Upper lobe of right lung (tissue), 1 donor: ENCODE measurements around the gene LYPD6B. TPM values are rescaled to one million over a fixed set of nuclear protein-coding genes. Genes with fewer than 3 reads are reported as not detected.

ENCODE experiments used
- ATAC-seq: fragments of 200-7000 bp; cut with Tn5 transposase; one replicate; pipeline ENCODE4 v1.9.1; 2020; ENCODE audit warnings: mild to moderate bottlenecking, moderate library complexity
- DNase-seq: peaks from one replicate; pipeline ENCODE4 v3.0.0-alpha.2; 2020
- H3K27ac ChIP-seq: fragments of 200-600 bp; one replicate; pipeline ENCODE4 v1.8.0; 2022
- H3K27me3 ChIP-seq: fragments of 200-600 bp; one replicate; pipeline ENCODE4 v1.8.0; 2022; ENCODE audit warnings: mild to moderate bottlenecking
- H3K36me3 ChIP-seq: fragments of 200-600 bp; one replicate; pipeline ENCODE4 v1.8.0; 2022
- H3K4me1 ChIP-seq: fragments of 200-600 bp; one replicate; pipeline ENCODE4 v1.8.0; 2022
- H3K4me3 ChIP-seq: fragments of 200-600 bp; one replicate; pipeline ENCODE4 v1.8.0; 2022; ENCODE audit warnings: mild to moderate bottlenecking
- H3K9me3 ChIP-seq: fragments of 200-600 bp; one replicate; pipeline ENCODE4 v1.8.0; 2022
- intact Hi-C: fragments of 100-400 bp; cut with DNase I; formaldehyde crosslinking; loops from one replicate; pipeline ENCODE4 v1.11.0; 2022
- total RNA-seq: library from RNA; stranded (reverse); fragmentation: NEBNext Ultra II Directional; extraction: Animal tissue kit (Norgen Biotek cat#: 25700); gene quantifications from one replicate; pipeline ENCODE4 v1.2.1, GENCODE V29; 2021
- TF ChIP-seq, protein P1 (sequence below): fragments of 200-600 bp; IDR thresholded peaks from one replicate; pipeline ENCODE4 v1.8.0; 2022; ENCODE audit warnings: antibody characterized with exemption
- donor health status: DM: no; HTN: yes; CAD: no; lungs with severe emphysema.

LYPD6B gene
- total RNA-seq, 1 donor from 2014 or later = 0.78 TPM

DNA sequence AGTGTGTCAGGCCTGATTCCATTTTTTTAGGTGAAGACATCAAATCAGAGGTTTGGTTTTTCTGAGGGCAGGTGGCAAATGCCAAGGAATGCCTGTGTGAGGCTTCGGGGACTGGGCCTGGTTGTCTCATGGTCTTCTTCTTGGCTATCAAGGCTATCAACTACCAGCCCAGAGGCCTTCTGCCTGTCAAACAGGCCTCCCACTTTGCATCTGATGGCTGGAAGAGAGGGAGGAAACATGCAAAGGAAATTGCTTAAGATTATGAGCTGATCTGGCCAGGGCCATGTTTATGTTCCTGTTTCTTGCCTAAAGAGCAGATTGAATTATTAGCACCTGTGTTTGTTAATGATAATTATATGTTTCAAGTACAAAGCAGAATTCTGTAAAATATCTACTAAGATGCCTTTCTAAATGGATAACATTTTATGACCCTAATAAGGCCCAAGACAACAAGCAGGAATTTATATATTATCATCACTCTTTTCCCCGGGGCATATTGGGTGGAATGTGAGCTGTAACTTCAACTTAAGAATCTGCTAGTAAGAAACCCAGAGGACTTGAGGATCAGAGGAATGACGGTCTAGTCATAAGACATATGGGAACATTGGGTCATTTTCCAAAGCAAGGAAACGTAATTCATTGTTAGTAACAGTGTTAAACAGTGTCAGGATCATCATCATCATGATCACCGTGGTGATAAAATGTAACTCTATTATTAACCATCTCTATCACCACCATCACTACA is 123.2 kb downstream of the LYPD6B start:
- peak; percentile 59 for ATAC-seq
- no peaks in the 10 kb centered on the region for H3K27me3 ChIP-seq
- no peak overlapping the region for H3K4me3 ChIP-seq
- TF ChIP-seq, protein P1, sequence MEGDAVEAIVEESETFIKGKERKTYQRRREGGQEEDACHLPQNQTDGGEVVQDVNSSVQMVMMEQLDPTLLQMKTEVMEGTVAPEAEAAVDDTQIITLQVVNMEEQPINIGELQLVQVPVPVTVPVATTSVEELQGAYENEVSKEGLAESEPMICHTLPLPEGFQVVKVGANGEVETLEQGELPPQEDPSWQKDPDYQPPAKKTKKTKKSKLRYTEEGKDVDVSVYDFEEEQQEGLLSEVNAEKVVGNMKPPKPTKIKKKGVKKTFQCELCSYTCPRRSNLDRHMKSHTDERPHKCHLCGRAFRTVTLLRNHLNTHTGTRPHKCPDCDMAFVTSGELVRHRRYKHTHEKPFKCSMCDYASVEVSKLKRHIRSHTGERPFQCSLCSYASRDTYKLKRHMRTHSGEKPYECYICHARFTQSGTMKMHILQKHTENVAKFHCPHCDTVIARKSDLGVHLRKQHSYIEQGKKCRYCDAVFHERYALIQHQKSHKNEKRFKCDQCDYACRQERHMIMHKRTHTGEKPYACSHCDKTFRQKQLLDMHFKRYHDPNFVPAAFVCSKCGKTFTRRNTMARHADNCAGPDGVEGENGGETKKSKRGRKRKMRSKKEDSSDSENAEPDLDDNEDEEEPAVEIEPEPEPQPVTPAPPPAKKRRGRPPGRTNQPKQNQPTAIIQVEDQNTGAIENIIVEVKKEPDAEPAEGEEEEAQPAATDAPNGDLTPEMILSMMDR = no peak
- no peak for DNase-seq
- no peaks in the 10 kb centered on the region for H3K4me1 ChIP-seq
- intact Hi-C loops = no loop called here
- H3K36me3 ChIP-seq = no peaks in the 10 kb centered on the region
- no peak overlapping the region for H3K27ac ChIP-seq
- H3K9me3 ChIP-seq = no peaks in the 10 kb centered on the region

DNA sequence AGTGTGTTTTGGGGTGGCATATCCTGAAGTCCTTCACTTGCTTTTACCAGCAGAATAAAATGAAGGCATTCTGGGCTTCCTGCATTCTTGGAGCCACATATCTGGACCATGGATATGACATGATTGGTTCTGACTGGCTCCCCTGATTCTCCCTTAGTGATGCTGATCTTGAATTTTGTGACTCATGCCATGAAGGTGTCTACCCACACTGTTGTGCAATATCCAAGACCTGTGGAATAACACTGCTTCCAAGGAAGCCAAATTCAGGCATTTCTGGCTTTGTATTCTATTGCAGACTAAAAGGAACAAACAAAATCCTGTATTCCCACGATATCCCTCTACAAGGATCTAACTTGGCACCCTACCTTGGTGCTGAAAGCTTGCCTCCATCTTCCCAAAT is 125.8 kb downstream of the LYPD6B start:
- intact Hi-C loops = no loop called here
- no peak for ATAC-seq
- Histone ChIP-seq H3K27me3 (no peaks in the 10 kb centered on the region), H3K4me3 (no peak overlapping the region), H3K4me1 (no peaks in the 10 kb centered on the region), H3K9me3 (no peaks in the 10 kb centered on the region), H3K27ac (no peak overlapping the region), H3K36me3 (no peaks in the 10 kb centered on the region)
- TF ChIP-seq, protein P1 = no peak
- no peak for DNase-seq

DNA sequence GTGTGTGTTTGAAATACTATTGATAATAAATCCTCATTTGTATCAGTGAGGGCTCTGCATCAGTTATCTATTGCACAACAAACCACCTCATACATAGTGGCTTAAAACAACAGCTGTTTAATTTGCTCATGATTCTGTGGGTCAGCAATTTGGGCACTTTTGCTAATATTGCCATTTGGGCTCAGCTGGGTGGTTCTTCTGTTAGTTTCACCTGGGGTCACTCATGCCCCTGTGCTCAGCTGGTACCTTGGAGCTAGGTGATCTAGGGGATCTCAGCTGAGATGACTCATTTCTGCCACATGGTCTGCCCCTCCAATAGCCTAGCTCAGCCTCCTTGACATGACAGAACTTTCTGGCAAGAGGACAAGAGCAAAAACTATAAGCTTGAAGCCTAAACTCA is 126.3 kb downstream of the LYPD6B start:
- Histone ChIP-seq H3K27ac (no peak overlapping the region), H3K4me3 (no peak overlapping the region), H3K27me3 (no peaks in the 10 kb centered on the region), H3K4me1 (no peaks in the 10 kb centered on the region), H3K9me3 (no peaks in the 10 kb centered on the region), H3K36me3 (no peaks in the 10 kb centered on the region)
- intact Hi-C loops = no loop called here
- ATAC-seq = no peak
- TF ChIP-seq, protein P1 = no peak
- DNase-seq = no peak

DNA sequence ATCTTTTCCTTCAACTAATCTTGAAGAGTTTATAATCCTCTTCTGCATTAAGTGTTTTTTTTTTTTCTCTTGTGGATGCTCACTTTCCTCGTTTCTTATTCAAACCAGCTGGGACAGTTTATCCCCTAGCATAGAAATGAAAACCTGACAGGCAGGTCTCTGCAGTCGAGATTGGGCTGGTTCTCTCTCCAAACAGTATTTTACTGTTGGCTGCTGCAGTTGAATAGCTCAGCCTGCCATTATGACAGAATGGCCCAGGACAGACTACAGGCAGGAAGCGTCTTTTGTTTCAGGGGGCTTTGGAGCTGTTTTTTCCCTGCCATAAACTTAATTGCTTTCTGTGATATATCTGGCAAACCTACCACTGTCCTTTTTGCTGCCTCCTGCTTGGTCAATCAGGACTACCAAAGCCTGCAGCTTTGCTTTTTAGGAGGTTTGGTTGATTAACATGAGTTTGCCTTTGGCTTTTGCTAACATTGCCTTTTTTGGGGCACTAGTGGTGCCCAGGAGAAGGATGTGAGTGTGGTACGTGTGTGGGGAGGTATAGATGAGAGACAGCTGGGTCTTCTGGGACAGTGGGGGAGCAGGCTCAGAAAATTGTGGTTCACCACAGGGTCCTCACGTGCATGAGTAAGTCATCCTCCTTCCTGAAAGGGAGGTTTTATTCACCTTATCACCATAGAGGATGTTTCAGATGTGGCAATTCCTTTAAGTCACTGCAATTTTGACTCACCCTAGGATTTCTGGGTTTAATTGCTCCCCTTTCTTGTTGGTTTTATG is 128.7 kb downstream of the LYPD6B start:
- H3K27me3 ChIP-seq = no peaks in the 10 kb centered on the region
- no peak overlapping the region for H3K4me3 ChIP-seq
- no peak overlapping the region for H3K27ac ChIP-seq
- TF ChIP-seq, protein P1 = no peak
- DNase-seq (no peak), ATAC-seq (no peak)
- intact Hi-C loops = no loop called here
- H3K36me3 ChIP-seq = no peaks in the 10 kb centered on the region
- H3K9me3 ChIP-seq = no peaks in the 10 kb centered on the region
- no peaks in the 10 kb centered on the region for H3K4me1 ChIP-seq

DNA sequence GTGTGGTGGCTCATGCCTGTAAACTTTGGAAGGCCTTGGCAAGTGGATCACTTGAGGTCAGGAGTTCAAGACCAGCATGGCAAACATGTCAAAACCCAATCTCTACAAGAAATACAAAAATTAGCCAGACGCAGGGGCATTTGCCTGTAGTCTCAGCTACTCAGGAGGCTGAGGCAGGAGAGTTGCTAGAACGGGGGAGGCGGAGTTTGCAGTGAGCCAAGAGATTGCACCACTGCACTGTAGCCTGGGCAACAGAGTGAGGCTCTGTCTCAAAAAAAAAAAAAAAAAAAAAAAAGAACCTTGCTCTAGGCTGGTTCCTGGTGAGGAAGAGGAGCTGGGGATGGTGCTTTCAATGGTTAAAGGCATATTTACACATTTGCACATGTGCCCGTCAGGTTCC is 129.4 kb downstream of the LYPD6B start:
- Histone ChIP-seq H3K9me3 (no peaks in the 10 kb centered on the region), H3K27ac (no peak overlapping the region), H3K4me3 (no peak overlapping the region), H3K4me1 (no peaks in the 10 kb centered on the region), H3K36me3 (no peaks in the 10 kb centered on the region), H3K27me3 (no peaks in the 10 kb centered on the region)
- intact Hi-C loops = no loop called here
- TF ChIP-seq, protein P1 = no peak
- no peak for ATAC-seq
- no peak for DNase-seq
